ENCODE data around the gene CUX1. TPM values are rescaled to one million over a fixed set of nuclear protein-coding genes. Genes with fewer than 3 reads are reported as not detected.

The CUX1 gene
- total RNA-seq, 2 donors from 2014 or later = 42.0 to 47.5 TPM

DNA sequence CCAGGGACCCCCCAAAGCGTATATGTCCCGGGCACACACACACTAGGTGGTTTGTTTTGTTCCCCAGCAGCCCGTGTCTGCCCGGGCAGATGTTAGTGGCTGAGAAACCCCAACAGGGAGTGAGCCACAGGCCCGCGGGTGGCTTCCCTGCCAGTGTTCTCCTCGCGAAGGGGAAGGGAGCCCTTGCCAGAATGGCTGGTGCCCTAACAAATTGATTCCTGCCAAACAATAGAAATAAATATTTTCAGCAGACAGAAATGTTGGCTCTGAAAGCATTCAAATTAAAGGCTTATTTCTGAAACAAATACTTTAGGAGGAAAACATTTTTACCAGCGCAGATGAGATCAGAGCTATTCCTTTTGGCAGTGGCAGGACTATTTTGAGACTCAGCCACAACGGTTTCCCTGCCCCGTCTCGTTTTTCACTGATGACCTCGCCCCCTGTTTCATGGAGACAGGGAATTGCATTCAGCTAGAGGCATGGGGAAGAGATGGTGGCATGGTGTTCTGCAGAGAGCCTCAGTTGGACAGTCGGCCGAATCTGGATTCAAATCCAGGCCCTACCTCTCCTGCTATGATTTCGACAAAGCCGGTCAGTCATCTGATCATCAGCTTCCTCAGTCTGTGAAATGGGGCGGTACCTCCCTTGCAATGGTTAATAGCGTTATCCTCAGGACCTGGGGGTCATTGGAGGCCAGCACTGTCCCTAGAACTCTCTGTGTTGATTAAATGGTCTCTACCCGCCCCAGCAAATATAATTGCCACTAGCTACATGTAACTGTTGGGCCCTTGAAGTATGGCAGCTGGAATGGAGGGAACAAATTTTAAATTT is 84.5 kb downstream of the CUX1 start:
- H3K4me1 ChIP-seq = peaks cover 8% of the 10 kb centered on the region
- H3K27ac ChIP-seq = no peak overlapping the region
- H3K4me3 ChIP-seq = no peak overlapping the region
- ATAC-seq = no peak
- H3K27me3 ChIP-seq = no peaks in the 10 kb centered on the region
- WGBS, 2 donors = 76 to 81% methylated on average over 15 to 20 of the region's 20 CpGs
- H3K36me3 ChIP-seq (replicated peaks in 1 of 2; ENCODE audit: insufficient read depth in 1 of 2, low read depth in 2 of 2) = no peaks in the 10 kb centered on the region
- intact Hi-C loops (cut with DNase I) = no loop called here
- no peaks in the 10 kb centered on the region for H3K9me3 ChIP-seq
- no peak for DNase-seq
- TF ChIP-seq POLR2A (IDR thresholded peaks at IDR 0.05) = no peak
- TF ChIP-seq, protein P1, sequence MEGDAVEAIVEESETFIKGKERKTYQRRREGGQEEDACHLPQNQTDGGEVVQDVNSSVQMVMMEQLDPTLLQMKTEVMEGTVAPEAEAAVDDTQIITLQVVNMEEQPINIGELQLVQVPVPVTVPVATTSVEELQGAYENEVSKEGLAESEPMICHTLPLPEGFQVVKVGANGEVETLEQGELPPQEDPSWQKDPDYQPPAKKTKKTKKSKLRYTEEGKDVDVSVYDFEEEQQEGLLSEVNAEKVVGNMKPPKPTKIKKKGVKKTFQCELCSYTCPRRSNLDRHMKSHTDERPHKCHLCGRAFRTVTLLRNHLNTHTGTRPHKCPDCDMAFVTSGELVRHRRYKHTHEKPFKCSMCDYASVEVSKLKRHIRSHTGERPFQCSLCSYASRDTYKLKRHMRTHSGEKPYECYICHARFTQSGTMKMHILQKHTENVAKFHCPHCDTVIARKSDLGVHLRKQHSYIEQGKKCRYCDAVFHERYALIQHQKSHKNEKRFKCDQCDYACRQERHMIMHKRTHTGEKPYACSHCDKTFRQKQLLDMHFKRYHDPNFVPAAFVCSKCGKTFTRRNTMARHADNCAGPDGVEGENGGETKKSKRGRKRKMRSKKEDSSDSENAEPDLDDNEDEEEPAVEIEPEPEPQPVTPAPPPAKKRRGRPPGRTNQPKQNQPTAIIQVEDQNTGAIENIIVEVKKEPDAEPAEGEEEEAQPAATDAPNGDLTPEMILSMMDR (IDR thresholded peaks at IDR 0.05) = no peak

DNA sequence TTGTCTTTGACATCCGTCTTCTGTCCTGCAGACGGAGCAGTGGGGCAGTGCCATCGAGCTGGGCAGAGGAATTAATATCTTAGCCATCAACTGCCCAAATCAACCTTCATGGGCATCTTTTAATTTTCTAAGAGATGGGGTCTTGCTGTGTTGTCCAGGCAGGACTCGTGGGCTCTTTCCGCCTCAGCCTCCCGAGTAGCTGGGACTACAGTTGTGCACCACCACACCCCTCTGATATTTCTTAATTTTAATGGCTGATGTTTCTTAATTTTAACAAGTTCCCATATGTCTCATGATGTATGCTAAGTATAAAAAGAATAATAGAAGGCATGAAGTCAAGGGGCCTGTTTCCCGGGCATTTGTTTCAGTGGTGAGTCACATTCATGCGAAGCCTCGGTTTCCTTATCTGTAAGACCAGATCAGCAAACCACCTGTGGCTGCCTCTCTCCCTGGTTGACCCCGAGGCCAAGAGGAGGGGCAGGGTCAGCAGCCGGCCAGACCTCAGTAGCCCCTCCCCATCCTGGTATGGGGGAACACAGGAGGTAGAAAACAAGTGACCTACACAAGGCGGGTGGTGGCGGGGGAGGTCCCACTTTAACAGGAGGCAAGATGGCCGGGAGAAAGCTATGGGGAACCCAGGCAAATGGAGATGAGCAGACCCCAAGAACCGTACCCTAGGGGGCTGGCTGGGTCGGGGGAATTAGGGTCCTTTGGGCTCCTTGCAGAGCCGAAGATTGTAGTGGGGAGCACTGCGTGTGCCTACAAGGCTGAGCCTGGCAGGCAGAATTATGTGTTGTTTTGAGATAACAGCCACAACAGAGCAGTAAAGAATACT is 85.5 kb downstream of the CUX1 start:
- intact Hi-C loops (cut with DNase I) = no loop called here
- ATAC-seq (no peak), DNase-seq (no peak)
- Histone ChIP-seq H3K9me3 (no peaks in the 10 kb centered on the region), H3K36me3 (replicated peaks in 1 of 2; ENCODE audit: insufficient read depth in 1 of 2, low read depth in 2 of 2) (no peaks in the 10 kb centered on the region), H3K4me1 (peaks cover 8% of the 10 kb centered on the region), H3K4me3 (no peak overlapping the region), H3K27me3 (no peaks in the 10 kb centered on the region), H3K27ac (no peak overlapping the region)
- 89 to 94% methylated on average over 16 to 17 of the region's 18 CpGs for WGBS, 2 donors
- no peak for TF ChIP-seq POLR2A (IDR thresholded peaks at IDR 0.05)
- TF ChIP-seq, protein P1 (IDR thresholded peaks at IDR 0.05) = no peak

DNA sequence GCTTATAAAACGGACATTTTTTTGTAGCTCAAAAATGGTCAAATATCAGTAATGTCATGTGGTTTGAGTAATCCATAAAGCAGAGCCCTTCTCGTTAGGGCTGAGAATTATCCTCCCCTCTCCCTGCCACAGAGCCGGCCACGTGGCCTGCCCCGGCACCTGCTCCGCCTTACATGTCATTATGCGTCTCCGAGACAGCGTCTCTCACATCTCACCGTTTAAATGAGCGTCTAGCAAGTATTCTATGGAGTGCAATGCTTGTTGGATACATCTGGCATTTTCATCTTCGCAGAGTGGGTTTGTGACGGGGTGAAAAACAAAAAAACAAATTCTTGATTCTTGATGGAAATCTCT is 86.1 kb downstream of the CUX1 start:
- no peaks in the 10 kb centered on the region for H3K27me3 ChIP-seq
- no peak overlapping the region for H3K4me3 ChIP-seq
- WGBS, 2 donors = 93 to 94% methylated on average over 13 of the region's 13 CpGs
- no peaks in the 10 kb centered on the region for H3K36me3 ChIP-seq (replicated peaks in 1 of 2; ENCODE audit: insufficient read depth in 1 of 2, low read depth in 2 of 2)
- intact Hi-C loops (cut with DNase I) = no loop called here
- H3K4me1 ChIP-seq = peaks cover 8% of the 10 kb centered on the region
- no peaks in the 10 kb centered on the region for H3K9me3 ChIP-seq
- DNase-seq = no peak
- no peak overlapping the region for H3K27ac ChIP-seq
- ATAC-seq = no peak
- no peak for TF ChIP-seq POLR2A (IDR thresholded peaks at IDR 0.05)
- TF ChIP-seq, protein P1 (IDR thresholded peaks at IDR 0.05) = no peak

DNA sequence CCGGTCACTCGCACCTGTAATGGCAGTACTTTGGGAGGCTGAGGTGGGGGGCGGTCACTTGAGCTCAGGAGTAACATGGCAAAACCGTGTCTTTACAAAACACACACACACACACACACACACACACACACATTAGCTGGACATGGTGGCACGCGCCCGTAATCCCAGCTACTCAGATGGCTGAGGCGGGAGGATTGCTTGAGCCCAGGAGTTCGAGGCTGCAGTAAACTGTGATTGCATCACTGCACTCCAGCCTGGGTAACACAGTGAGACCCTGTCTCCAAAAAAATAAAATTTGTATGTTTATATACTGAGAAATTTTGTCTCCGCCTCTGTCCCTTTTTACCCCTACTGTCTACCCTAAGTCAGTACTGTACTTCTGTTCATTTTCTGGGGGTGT is 86.6 kb downstream of the CUX1 start:
- DNase-seq (no peak), ATAC-seq (no peak)
- TF ChIP-seq, protein P1 (IDR thresholded peaks at IDR 0.05) = no peak
- no peak for TF ChIP-seq POLR2A (IDR thresholded peaks at IDR 0.05)
- Histone ChIP-seq H3K36me3 (replicated peaks in 1 of 2; ENCODE audit: insufficient read depth in 1 of 2, low read depth in 2 of 2) (no peaks in the 10 kb centered on the region), H3K9me3 (no peaks in the 10 kb centered on the region), H3K27ac (no peak overlapping the region), H3K27me3 (no peaks in the 10 kb centered on the region), H3K4me1 (peaks cover 8% of the 10 kb centered on the region), H3K4me3 (no peak overlapping the region)
- WGBS, 2 donors = 93 to 95% methylated on average over 10 of the region's 10 CpGs
- intact Hi-C loops (cut with DNase I) = no loop called here

All from body of pancreas (tissue), 4 donors.